Cardiac fibroblast (primary cell): ENCODE results near the gene ARTN.

Experiments used
- DNase-seq, 2 donors: peaks; one replicate each; pipeline versions ENCODE4 v3.0.0 to v3.0.0-alpha.2; 2010; ENCODE audit warnings: low read depth in 2 of 2
- H3K4me3 ChIP-seq, 2 donors: replicated peaks in 1 of 2; 1 replicate in 1 of 2; 2 replicates in 1 of 2; pipeline ENCODE4 v1.5.1; 2011; ENCODE audit warnings: low read depth in 2 of 2, low read length in 2 of 2, mild to moderate bottlenecking in 2 of 2, moderate library complexity in 1 of 2
- CTCF ChIP-seq: IDR thresholded peaks from one replicate; pipeline ENCODE4 v1.5.1; 2011; ENCODE audit warnings: low read depth, mild to moderate bottlenecking, low read length, inconsistent platforms

Gene ARTN

GRCh38 chr1:43956234-43956633 lies 22.6 kb downstream of the ARTN start:
- DNase-seq, result no peak
- TF ChIP-seq CTCF, result no peak
- no peak overlapping the region for H3K4me3 ChIP-seq

GRCh38 chr1:43957407-43958040 lies 23.9 kb downstream of the ARTN start:
- no peak for DNase-seq
- no peak for TF ChIP-seq CTCF
- no peak overlapping the region for H3K4me3 ChIP-seq

GRCh38 chr1:43958351-43959255 lies 25.0 kb downstream of the ARTN start:
- DNase-seq, result no peak
- H3K4me3 ChIP-seq, result no peak overlapping the region
- TF ChIP-seq CTCF, result no peak

- DNase-seq, result no peak
- H3K4me3 ChIP-seq, result no peak overlapping the region
- no peak for TF ChIP-seq CTCF
Measured at GRCh38 chr1:43960798-43961197, 27.2 kb downstream of the ARTN start.

- DNase-seq, result no peak
- no peak overlapping the region for H3K4me3 ChIP-seq
- no peak for TF ChIP-seq CTCF
Measured at GRCh38 chr1:43961692-43962091, 28.1 kb downstream of the ARTN start.

- TF ChIP-seq CTCF, result no peak
- H3K4me3 ChIP-seq, result no peak overlapping the region
- DNase-seq, result no peak
Measured at GRCh38 chr1:43962324-43962723, 28.7 kb downstream of the ARTN start.
